HG02973 (cell line): ENCODE results near the gene PODN.

Experiments
- ATAC-seq: cut with Tn5 transposase; IDR thresholded peaks from one replicate; pipeline ENCODE4 v1.9.1; 2021; ENCODE audit warnings: moderate library complexity; ENCODE audit not compliant: unreplicated experiment

PODN gene

DNA sequence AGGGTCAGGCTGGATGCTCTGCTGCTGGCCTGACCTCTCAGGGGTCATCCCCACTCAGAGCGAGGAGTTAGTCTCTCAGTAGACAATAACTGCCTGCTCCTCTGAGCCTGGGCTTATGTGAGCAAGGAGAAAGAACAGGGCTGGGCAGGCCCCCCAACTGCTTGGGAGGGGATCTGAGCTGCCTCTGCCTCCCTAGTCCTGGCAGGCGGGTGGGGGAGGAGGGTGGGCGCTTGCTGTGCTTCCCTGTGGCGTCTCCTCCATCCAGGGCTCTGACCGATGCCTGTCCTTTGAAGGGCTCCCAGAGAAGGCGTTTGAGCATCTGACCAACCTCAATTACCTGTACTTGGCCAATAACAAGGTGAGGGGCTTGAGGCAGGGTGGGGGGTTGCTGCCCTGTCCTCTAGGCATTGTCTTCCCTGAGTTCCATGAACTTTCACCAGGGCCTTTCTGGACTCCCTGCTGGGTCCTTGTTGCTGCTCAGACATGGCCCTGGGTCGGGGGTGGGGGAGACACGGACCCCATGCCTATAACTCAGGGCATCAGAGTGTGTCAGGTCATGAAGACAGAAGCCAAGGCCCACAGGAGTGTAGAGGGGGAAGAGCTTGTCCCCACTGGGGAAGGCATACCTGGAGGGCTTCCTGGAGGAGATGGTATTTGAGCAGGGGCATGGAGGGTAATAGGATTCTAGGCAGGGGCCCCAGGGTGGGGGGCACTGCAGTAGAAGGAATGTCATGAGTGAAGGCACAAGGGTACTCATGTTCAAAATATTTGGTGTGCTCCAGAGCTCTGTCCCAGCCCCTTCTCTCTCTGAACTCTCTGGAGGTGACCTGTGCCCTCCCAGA, 12.5 kb downstream of the PODN start:
- no peak for ATAC-seq

DNA sequence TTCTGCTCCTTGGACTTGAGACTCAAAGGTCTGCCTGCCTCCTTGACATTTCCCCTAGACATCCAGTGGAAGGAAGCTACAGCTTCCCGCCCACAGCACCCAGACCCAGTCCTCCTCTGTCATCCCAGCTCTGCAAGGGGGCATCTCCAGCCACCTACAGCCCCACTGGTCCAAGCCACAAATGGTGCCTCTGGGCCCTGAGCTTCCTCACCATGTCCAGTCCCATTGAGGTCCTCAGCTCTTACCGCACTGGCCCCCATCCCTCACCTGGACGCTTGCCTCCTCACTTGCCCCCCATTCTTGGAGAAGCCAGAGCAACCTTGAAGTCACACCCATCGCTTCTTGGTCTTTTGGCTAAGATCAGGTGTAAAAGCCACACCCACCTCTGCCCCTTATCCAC, 13.2 kb downstream of the PODN start:
- no peak for ATAC-seq

DNA sequence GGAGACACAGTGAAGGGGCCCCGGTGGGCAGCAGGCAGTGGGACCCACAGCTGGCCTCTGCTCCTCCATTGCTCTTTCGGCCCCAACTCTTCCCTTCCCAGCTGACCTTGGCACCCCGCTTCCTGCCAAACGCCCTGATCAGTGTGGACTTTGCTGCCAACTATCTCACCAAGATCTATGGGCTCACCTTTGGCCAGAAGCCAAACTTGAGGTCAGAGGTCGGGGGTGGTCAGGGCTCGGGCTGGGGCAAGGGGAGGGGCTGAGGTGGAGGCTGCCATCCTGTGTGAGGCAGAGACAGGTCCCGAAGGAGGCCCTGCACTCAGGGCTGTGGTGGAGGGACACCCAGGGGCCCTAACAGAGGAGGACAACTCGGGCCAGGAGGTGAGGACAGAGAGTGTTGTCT, 13.7 kb downstream of the PODN start:
- ATAC-seq: no peak

DNA sequence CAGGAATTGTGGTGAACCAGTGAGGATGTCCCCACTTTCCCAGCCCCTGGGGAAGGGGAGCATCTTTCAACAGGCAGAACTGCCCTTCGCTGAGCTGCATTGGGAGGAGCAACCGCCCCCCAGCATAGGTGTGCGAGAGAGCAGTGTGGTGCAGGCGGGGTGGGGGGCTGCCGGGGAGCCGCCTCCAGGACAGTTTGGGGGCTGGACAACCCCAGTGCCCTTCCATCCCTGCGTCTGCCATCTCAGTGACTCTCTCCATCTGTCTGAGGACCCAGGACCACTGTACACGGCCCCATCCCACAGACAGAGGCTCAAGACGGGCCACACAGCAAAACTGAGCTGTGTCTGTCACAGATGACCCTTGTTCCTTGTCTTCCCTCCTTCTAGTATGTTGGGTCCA, 14.2 kb downstream of the PODN start:
- ATAC-seq: no peak

DNA sequence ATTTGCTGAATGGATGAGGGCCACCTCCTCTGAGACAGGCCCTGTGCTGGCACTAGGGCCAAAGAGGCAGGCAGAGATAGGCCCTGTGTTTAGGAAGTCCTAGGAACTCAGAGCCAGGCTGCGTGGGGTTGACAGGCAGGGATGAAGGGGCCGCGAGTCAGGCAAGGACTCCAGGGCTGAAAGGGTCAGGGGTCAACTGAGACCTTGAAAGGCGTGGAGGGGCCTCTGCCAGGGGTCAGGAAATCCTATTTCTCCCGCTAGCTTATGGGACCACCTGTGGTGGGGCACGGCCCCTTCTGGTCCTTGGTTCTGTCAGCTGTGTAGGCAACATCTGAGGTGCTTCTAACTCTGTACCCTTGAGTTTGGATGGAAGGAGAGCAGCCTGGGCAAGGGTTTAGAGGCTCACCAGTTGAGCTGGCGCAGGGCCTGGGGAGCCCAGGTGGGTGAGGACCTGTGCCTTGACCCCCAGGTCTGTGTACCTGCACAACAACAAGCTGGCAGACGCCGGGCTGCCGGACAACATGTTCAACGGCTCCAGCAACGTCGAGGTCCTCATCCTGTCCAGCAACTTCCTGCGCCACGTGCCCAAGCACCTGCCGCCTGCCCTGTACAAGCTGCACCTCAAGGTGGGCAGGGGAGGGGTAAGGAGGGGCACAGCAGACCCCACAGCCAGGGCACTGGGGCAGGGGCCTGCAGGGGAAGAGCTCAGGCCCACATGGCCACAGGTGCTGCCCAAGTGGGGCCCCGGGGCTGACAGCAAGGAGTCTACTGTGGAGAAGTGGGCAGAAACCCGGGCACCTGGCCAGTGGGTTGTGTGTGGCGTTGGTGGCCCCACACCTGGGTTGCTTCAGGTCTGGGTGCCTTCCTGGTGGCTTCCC, 14.9 kb downstream of the PODN start:
- no peak for ATAC-seq

DNA sequence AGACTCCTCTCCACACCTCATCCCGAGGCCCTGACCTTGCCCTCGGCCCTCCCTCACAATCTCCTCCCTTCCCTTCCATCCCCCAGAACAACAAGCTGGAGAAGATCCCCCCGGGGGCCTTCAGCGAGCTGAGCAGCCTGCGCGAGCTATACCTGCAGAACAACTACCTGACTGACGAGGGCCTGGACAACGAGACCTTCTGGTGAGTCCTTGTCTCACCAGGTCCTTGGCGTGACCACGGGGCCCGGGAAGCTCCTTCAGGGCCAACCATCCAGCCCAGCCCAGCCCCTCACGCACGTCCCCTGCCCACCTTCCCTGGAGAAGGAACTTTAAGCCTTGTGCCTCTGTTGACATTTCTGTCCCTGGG, 15.6 kb downstream of the PODN start:
- ATAC-seq: no peak

DNA sequence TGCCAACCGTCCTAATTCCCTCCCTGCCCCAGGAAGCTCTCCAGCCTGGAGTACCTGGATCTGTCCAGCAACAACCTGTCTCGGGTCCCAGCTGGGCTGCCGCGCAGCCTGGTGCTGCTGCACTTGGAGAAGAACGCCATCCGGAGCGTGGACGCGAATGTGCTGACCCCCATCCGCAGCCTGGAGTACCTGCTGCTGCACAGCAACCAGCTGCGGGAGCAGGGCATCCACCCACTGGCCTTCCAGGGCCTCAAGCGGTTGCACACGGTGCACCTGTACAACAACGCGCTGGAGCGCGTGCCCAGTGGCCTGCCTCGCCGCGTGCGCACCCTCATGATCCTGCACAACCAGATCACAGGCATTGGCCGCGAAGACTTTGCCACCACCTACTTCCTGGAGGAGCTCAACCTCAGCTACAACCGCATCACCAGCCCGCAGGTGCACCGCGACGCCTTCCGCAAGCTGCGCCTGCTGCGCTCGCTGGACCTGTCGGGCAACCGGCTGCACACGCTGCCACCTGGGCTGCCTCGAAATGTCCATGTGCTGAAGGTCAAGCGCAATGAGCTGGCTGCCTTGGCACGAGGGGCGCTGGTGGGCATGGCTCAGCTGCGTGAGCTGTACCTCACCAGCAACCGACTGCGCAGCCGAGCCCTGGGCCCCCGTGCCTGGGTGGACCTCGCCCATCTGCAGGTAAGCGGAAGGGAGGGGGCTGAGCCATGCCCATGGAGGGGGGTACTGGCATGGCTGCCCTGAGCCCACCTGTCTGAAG, 16.5 kb downstream of the PODN start:
- ATAC-seq: no peak

DNA sequence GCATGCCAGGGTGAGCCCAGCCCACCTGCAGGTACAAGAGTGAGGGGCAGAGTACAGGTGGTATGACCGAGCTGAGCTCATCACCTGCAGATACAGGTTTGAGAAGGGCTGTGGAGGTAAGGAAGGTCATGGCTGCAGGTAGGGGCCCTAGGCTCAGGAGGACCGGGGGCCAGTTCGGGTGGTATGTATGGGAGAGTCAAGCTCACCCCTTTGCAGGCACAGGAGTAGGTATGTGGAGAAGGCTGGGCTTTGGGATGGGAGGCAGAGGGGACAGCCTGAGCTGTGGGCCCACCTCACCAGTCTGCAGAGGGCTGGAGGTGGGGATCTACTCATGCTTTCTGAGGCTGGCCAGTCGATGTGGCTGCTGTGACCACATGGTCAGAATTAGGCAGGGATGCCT, 17.2 kb downstream of the PODN start:
- ATAC-seq: no peak

DNA sequence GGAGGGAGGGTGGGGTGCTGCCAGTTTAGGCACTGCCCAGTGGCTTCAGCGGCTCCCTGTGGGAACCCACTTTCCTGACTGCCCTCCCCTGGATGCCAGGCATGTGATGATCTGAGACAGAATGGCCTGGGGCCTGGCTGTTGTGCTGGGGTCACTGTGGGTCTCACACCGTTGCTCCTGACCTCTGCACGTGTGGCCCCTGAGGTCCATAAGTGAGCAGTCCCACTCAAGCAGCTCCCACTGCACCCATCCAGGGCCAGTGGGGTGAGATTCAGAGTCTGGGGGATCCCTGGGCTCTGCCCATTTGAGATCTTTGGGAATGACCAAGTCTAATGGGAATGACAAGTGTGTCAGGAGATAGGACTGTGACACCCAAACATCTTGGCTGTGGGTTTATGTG, 18.0 kb downstream of the PODN start:
- no peak for ATAC-seq

DNA sequence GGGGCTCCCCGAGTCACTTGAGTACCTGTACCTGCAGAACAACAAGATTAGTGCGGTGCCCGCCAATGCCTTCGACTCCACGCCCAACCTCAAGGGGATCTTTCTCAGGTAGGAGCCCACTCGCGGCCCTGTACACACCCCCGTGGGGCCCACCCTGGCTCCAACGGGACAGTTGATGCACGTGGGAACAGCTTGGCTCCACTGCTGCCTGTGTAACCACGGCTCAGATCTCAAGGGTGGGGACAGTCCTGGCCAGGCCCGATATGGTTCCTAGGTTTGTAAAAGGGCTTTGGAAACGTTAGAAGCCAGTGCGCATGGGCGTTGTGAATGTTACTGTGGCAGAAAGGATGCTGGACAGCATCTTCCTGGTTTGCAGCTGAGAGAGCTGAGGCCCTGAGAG, 18.8 kb downstream of the PODN start:
- ATAC-seq: no peak

DNA sequence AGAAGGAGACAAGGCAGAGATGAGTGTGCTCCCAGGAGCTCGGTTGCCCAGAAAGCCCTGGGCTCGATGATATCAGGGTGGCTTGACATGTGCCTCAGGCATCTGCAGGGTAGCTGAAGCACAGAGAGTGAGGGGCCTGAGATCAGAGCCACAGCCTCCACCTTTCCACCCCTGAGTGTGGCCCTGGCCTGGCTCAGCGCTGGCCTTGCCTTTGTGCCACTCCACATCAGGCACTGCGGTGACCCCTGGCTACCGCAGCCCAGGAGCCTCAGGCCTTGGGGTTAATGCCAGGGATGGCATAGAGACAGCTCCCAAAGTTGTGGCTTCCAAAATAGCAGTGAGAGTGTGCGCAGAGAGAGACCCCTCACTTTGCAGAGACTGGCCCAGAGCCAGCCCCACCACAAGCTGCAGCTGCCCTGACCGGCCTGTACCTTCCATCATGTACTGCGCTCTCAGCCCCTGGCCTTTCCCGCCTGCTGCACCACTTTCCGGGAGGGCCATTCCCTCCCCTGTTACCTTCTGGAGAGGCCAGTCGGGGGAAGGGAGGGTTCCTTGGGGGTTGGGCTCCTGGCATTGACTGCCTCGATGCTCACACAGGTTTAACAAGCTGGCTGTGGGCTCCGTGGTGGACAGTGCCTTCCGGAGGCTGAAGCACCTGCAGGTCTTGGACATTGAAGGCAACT, 19.5 kb downstream of the PODN start:
- no peak for ATAC-seq

DNA sequence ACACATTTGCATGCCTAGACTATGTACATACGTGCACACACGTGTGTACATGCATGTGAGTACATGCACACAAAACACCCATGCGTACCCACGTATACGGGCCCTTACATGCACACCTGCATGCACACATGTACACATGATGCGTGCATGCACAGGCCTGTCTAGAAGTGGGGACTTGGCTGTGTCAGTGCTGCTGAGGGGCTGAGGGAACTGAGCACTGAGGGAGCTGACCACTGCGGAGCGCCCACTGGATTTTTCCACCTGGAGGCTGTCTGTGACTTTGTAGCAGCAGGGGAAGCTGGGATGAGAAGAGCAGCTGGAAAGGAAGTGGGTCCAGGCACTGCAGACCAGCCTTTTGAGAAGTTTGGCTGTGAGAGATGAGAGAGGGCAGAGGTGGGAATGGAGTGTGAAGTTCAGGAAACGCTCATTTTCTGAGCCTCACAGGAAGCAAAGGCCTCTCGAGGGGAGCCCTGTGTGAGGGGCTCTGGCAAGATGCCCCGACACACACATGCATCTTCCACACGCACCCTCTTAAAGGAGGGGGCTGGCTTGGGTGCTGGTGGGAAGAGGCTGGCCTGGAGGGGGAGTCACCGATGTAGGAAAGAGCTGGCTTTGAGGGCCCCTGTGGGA, 20.9 kb downstream of the PODN start:
- no peak for ATAC-seq

DNA sequence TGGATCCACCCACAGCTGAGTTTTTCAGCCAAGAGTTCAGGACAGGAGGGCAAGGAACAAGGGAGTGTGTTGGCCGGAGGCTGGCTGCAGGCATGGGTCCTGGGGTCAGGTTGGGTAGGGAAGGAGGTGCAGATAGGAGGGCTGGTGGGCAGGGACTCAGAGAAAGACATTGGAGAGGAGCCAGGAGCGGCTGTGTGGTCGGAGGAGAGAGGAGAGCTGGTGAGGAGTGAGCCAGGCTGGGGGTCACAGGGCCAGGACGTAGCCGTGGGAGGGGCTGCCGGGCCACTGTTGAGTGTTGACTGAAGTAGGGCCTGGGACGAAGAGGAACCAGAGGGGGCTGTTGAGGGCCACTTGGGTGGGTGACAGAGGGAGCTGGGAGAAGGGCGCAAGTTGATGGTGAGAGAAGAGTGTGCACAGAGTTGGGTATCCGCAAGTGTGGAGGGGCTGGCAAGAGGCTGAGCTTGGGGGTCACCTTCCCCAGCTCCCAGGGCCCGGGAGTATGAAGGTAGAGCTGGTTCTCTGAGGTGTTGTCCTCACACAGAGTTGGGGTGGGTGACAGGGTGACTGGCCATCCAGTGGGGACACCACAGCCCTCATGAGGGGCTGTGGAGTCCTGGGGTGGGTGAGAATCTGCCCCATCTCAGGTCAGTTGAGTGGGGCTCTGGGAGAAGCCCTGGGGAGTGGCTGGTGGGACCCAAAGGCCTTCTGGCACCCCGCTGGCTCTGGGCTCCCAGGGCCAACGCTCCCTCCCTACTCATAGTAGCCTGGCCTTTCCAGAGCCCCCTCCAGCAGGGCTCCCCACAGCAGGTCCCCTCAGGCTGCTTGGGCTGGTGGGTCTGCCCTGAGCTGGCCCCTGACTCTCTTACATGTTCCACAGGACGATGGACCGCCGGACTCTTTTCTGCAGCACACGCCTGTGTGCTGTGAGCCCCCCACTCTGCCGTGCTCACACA, 21.9 kb downstream of the PODN start:
- ATAC-seq: no peak

DNA sequence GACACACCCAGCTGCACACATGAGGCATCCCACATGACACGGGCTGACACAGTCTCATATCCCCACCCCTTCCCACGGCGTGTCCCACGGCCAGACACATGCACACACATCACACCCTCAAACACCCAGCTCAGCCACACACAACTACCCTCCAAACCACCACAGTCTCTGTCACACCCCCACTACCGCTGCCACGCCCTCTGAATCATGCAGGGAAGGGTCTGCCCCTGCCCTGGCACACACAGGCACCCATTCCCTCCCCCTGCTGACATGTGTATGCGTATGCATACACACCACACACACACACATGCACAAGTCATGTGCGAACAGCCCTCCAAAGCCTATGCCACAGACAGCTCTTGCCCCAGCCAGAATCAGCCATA, 22.6 kb downstream of the PODN start:
- ATAC-seq: no peak

DNA sequence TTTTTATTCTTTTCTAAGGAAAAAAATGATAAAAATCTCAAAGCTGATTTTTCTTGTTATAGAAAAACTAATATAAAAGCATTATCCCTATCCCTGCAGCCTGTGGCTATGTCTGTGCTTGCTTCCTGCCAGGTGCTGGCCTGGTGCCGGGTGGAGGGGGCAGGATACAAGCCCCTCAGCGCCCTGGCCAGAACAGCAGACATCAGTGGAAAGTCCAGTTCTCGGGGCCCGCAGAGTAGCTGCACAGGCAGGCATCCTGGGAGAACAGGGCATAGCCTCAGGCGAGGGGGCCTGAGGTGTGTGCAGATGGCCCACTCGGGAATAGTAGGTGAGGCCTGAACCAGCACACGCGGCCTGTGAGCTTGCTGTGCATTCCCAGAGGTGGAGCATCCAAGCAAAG, 23.4 kb downstream of the PODN start:
- ATAC-seq: no peak

DNA sequence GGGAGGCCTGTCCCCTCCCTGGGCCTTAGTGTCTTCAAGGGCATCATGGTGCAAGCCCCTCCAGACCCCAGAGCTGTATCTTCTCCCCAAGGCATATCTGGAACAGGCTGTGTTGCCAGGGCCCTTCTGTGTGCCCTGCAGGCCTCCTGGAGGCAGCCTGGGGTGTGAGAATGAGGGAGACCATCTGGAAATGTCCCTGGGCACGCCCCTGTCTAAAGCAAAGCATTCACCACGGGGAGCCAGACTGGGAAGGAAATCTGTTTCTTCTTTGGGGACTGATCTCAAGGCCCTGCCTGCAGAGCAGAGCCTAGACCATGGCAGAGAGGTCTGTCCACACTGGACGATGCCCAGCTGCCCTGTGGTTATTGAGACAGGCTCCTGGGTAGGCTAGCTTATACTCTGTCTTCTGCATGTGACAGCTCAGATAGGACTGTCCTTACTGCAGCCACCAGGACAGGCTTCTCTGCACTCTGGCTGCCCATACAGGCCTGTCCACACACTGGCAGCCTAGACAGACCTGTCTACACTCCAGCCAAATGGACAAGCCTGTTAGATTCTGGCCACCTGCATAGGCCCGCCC, 24.6 kb downstream of the PODN start:
- no peak for ATAC-seq

DNA sequence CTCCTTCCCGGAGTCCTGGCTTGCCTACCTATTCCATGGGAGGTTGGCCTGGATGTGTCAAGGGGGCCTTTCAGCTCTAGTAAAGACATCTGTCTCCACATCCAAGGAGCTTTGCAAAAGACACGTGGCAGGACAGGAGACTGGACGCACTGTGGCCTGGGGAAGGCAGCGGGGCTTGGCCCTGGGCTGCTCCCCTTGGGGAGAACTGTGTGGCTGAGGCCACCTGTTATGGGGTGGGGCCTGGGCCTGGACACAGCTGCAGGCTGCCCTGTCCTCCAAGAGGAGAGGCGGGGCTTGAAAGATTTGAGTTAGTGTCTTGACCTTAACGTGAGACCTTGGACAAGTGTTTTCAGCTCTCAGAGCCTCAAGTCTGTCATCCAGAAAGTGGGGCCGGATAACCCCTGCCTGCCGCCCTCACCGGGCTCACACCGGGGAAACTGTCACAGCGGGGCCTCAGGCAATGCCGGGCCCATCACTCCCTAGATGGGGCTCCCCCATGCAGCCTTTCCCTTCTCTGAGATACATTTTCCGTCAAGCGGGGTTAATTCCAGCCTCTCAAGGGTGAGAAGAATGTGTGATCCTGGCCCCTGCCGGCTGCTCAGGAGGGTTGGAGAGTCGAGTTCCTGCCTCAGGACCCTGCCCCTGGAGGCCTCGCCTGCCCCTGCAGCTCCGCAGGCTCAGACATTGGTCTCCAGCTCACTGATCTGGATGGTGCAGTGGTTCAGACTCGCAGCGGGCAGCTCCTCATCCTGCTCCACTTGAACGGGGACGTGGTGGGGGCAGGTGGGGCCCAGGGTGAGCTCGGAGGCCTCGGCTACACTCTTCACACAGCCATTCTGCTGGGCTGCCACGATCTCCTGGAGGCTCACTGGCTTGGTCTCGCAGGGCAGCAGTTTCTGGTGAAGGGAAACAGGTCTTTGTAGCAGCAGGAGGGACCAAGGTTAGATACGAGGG, 25.6 kb downstream of the PODN start:
- ATAC-seq: no peak
